Naive B cell (primary cell): ENCODE results near the gene VPS8. TPM values are rescaled to one million over a fixed set of nuclear protein-coding genes. Genes with fewer than 3 reads are reported as not detected.

Source experiments
- ATAC-seq, 2 donors: fragments of 150-1000 bp; cut with Tn5 transposase; 2 replicates each; pipeline ENCODE4 v1.10.0; 2021; ENCODE audit warnings: low read depth in 2 of 2, mild to moderate bottlenecking in 2 of 2, moderate library complexity in 2 of 2
- DNase-seq: peaks from one replicate; pipeline ENCODE4 v3.0.0; 2022
- H3K27ac Mint-ChIP-seq, 6 donors: one replicate each; pipeline ENCODE4 v1.8.0; 2020 to 2022; ENCODE audit warnings: mild to moderate bottlenecking in 6 of 6, mixed read lengths in 6 of 6, moderate library complexity in 5 of 6, inconsistent platforms in 2 of 6
- H3K27me3 Mint-ChIP-seq, 3 donors: one replicate each; pipeline ENCODE4 v1.8.0; 2021 to 2022; ENCODE audit warnings: mixed read lengths in 3 of 3, mild to moderate bottlenecking in 1 of 3
- H3K36me3 Mint-ChIP-seq, 2 donors: one replicate each; pipeline ENCODE4 v1.8.0; 2020 to 2022; ENCODE audit warnings: mixed read lengths in 2 of 2, inconsistent platforms in 1 of 2, mild to moderate bottlenecking in 1 of 2
- H3K4me1 Mint-ChIP-seq, 3 donors: one replicate each; pipeline ENCODE4 v1.8.0; 2020 to 2022; ENCODE audit warnings: mixed read lengths in 3 of 3, inconsistent platforms in 1 of 3, mild to moderate bottlenecking in 1 of 3, moderate library complexity in 1 of 3
- H3K4me3 Mint-ChIP-seq, 8 donors: one replicate each; pipeline ENCODE4 v1.8.0; 2020 to 2022; ENCODE audit warnings: mild to moderate bottlenecking in 8 of 8, mixed read lengths in 8 of 8, moderate library complexity in 8 of 8, inconsistent platforms in 2 of 8
- H3K9me3 Mint-ChIP-seq, 7 donors: one replicate each; pipeline ENCODE4 v1.8.0; 2020 to 2022; ENCODE audit warnings: mixed read lengths in 7 of 7, mild to moderate bottlenecking in 5 of 7, inconsistent platforms in 2 of 7, moderate library complexity in 1 of 7
- polyA plus RNA-seq, 6 donors: library from polyadenylated mRNA; unstranded; fragments of 300-500 nt; fragmentation: Illumina TruSeq; gene quantifications; one replicate each; pipeline ENCODE4 v1.2.3, GENCODE V29; 2021; ENCODE audit warnings: low read depth in 6 of 6

The VPS8 gene
- polyA plus RNA-seq, 6 donors from 2014 or later, result 19.4 to 33.2 (median 23.7) TPM

DNA sequence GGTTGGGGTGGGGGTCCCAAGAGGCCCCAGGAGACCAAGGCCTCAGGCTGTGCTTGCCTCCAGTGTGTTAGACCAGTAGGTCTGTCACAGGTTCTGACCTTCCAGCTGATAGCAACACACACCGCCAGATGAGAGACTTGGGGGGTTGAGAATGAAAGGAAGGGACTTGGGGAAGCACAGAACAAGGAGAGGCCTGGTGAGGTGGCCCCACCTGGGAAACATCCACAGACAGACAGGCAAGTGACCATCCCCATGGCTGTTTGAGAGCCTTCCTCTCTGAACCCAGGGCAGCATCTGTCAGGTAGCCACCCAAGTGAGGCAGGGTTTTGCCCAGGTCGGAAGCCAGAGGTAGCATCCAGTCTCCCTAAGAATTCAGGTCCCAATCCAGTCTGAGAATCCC lies 35.0 kb upstream of the VPS8 start:
- Mint-ChIP-seq H3K4me1 (peaks cover 0 to 3% (median 0%) of the 10 kb centered on the region in 3 donors), H3K27me3 (peaks cover 21 to 62% (median 55%) of the 10 kb centered on the region in 3 donors)

DNA sequence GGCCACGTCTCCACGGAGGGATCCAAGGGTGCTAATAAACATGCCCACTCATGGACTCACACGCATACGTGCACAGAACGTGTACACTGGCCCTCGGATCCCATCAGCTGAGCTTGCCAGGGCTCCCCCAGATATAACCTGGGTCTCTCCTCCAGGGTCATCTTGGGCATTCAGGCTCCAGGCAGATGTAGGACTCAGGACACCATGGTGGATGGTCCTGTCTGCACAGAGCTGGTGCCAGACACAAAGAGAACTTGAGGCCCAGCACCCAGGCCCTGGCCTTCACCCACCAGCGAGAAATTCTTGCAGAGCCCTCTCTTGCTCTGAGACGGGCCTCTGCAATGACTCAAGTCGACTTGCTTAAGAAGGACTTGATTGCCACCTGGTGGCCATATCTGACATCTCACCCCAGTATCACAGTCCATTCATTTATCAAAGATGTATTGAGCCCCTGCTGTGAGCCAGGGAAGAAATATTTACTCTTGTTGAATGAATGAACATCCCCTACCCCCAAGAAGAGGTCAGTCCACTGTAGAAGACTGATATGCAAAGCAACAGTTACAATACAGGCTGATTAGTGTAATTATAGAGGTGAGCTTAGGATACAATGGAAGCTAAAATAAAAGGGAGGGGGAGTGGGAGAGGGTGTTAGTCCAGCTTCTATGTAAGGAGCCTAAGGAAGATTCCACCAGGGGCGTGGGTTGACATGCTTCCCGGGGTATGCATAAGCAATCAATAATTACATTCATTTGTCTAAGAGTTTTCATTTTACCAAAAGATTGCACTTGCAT lies 34.2 kb upstream of the VPS8 start:
- Mint-ChIP-seq H3K27me3 (peaks cover 21 to 63% (median 55%) of the 10 kb centered on the region in 3 donors), H3K4me1 (peaks cover 0 to 3% (median 0%) of the 10 kb centered on the region in 3 donors), H3K36me3 (no peaks in the 10 kb centered on the region), H3K4me3 (no peak overlapping the region), H3K27ac (no peak overlapping the region), H3K9me3 (no peaks in the 10 kb centered on the region)
- ATAC-seq, result peak; percentile 97 to 98
- DNase-seq, result peak; percentile 75

More for the DNA sequence above, 35.0 kb upstream of the VPS8 start:
- Mint-ChIP-seq H3K36me3 (no peaks in the 10 kb centered on the region), H3K9me3 (no peaks in the 10 kb centered on the region), H3K4me3 (peak overlapping the region in 1 of 8 donors; percentile 50), H3K27ac (no peak overlapping the region)
- DNase-seq (no peak), ATAC-seq (no peak)

DNA sequence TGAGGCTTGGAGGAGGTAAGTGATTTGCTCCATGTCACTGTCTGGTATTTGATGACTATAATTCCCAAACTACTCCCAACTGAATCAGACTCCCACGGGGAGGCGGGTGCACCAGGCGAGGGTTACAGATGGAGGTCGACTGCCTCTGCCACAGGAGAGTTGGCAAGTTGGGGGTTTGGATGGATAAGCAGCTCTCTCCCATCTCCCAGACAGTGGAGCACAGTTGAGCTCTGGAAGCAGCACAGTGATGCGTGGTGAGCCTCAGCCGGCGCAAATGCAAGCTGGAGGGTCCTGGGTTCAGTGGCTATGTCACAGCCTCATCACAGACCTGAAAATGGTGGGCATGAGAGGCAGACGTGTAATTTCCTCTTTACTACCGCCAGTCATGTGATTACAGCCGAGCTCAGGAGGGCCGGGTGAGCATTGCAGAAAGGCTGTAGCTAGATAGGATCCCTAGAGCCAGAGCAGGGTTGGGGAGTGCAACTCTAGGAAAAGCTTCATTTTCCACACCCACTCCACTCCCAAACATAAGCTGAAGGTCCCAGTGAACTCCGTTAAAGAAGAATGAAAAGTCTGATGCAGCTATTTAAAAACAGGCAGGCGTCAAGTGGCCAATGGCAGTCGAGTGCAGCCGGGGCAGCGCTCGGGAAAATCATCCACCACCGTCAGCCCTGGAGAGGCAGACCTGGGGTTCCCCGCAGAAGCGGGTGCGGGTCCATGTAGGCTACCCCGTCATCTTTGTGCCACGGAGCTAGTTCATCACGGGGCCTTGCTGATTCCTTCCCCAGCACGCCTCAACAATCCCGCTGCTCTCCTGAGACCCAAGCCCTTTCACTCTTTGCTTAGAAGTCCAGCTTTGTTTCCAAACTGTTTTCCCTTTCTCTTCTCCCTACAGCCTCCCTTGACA lies 33.3 kb upstream of the VPS8 start:
- ATAC-seq (no peak), DNase-seq (no peak)
- H3K27ac Mint-ChIP-seq, result peak overlapping the region in 2 of 6 donors; percentile 16 to 53
- peaks cover 0 to 3% (median 0%) of the 10 kb centered on the region in 3 donors for H3K4me1 Mint-ChIP-seq
- no peaks in the 10 kb centered on the region for H3K36me3 Mint-ChIP-seq
- no peaks in the 10 kb centered on the region for H3K9me3 Mint-ChIP-seq
- H3K4me3 Mint-ChIP-seq, result peak overlapping the region in 1 of 8 donors; percentile 69
- peaks cover 21 to 63% (median 63%) of the 10 kb centered on the region in 3 donors for H3K27me3 Mint-ChIP-seq

DNA sequence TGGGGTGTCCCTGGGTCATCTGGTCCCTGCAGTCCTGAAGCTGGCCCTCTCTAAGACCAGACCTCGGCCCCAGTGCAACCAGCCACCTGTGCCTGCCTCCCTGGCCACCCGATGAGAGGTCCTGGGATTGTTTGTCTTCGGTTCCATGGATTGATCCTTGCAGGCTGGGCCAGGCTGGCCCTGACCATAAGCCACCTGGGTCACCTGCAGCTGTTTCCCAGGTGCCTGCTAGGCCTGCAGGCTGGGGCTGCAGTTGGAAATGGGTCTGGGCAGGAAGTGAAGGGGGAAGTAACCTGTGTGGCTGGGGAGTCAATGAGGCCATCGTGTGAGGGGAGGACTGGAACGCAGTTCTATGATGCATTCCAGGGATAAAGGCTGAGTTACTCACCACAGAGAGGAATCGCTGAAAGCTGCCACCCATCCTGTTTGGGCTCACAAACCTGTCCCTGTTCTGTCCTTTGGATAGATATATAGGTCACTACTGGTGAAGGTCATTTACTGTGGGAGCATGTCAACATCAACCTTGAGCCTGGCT lies 30.9 kb upstream of the VPS8 start:
- ATAC-seq (no peak), DNase-seq (no peak)
- H3K4me1 Mint-ChIP-seq, result peaks cover 13 to 15% (median 14%) of the 10 kb centered on the region in 3 donors
- peak overlapping the region in 2 of 6 donors; percentile 28 to 39 for H3K27ac Mint-ChIP-seq
- H3K9me3 Mint-ChIP-seq, result no peaks in the 10 kb centered on the region
- H3K27me3 Mint-ChIP-seq, result peaks cover 29 to 68% (median 64%) of the 10 kb centered on the region in 3 donors
- H3K4me3 Mint-ChIP-seq, result no peak overlapping the region
- no peaks in the 10 kb centered on the region for H3K36me3 Mint-ChIP-seq

DNA sequence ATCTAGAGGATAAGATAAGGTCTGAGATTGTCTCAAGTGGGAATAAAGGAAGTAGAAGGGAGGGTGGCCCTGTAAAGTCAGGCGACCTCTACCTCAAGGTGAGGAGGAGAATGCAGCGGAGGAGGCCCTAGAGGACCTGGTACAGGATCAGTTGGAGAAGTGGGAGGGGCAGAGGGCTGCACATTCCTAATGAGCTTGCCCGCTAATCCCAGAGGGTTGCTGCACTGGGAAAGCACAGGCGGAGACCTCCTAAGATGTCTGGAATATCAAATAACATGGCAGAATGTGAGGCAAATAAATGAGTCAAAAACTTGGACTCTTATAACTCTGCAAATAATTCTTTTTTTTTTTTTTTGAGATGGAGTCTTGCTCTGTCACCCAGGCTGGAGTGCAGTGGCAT lies 30.2 kb upstream of the VPS8 start:
- Mint-ChIP-seq H3K4me3 (no peak overlapping the region), H3K27me3 (peaks cover 29 to 65% (median 61%) of the 10 kb centered on the region in 3 donors), H3K4me1 (peaks cover 17 to 23% (median 19%) of the 10 kb centered on the region in 3 donors), H3K27ac (no peak overlapping the region), H3K9me3 (no peaks in the 10 kb centered on the region), H3K36me3 (no peaks in the 10 kb centered on the region)
- no peak for ATAC-seq
- no peak for DNase-seq

DNA sequence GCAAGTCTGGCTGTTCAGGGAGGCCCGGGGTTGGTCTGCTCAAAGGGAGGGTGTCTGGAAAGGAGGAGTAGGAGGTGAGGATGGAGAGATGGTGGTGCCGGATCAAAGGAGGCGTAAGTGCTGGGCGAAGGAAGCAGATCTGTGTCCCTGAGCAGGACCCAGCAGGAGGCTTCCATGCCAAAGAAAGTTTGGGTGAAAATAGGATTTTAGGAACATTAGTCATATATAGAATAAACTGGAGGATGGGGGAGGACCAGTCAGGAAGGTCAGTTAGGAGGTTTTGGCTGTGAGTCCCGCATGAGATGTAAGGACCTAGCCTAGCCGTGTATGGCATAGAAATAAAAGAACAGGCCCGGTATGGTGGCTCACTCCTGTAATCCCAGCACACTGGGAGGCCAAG lies 28.6 kb upstream of the VPS8 start:
- Mint-ChIP-seq H3K36me3 (no peaks in the 10 kb centered on the region), H3K27me3 (peaks cover 24 to 55% (median 52%) of the 10 kb centered on the region in 3 donors), H3K4me1 (peaks cover 14 to 24% (median 19%) of the 10 kb centered on the region in 3 donors), H3K27ac (peak overlapping the region in 1 of 6 donors; percentile 89), H3K9me3 (no peaks in the 10 kb centered on the region), H3K4me3 (peak overlapping the region in 1 of 8 donors; percentile 25)
- ATAC-seq, result no peak
- DNase-seq, result no peak

DNA sequence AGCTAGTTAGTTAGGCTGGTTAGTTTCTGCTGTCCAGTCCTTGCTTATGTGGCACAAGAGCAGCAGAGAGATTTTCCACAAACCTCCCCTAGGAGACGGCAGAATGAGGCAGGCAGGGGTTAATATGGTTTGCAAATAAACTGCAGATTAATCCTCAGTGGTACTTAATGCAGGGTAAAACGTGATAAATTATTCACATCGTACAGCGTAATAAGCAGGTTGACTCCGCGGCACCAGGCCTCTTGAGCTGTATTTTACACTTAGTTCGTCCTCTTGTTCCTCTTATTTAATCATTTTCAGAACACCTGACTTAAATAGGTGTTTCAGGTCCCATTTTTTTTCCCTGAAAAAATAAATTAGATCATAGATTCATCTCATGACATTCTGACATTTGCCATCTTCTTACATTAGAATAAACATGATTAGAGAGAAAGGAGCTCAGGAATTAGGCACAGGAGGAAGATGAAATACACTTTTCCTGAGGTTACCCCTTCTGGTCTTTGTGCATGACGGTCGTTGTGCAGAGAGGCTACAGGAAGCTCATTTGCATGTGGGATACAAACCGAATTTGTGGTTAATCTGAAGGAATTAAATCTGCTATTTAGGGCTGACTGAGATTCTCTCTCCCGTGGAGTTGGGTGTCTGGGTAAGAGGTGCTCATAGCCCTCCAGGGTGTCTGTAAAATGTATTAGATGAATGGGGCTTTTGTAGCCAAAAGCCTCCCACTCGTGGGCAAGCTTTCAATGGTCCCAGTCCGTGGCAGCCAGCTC lies 27.1 kb upstream of the VPS8 start:
- peaks cover 21 to 43% (median 36%) of the 10 kb centered on the region in 3 donors for H3K27me3 Mint-ChIP-seq
- H3K27ac Mint-ChIP-seq, result no peak overlapping the region
- H3K4me3 Mint-ChIP-seq, result peak overlapping the region in 1 of 8 donors; percentile 15
- peaks cover 14 to 24% (median 19%) of the 10 kb centered on the region in 3 donors for H3K4me1 Mint-ChIP-seq
- H3K36me3 Mint-ChIP-seq, result no peaks in the 10 kb centered on the region
- ATAC-seq (peak in 1 of 2 donors; percentile 34), DNase-seq (no peak)
- no peaks in the 10 kb centered on the region for H3K9me3 Mint-ChIP-seq

DNA sequence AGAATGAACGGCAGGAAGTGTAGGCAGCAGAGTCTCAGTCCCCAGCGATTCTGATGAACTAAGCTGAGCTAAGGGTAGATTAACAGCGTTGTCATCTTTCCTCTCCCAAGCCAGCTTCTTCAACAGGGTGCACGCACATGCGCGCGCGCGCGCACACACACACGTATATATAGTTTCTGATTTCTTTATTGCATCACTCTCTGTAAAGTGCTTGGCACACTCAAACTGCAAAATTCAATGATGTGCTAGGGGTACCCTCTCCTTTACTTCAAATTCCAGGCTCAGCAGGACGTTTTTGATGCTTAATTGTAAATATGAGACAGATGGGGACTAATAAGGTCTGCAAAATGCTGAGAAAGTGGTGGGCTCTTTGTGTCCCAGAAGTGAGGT lies 26.1 kb upstream of the VPS8 start:
- peaks cover 11 to 34% (median 27%) of the 10 kb centered on the region in 3 donors for H3K27me3 Mint-ChIP-seq
- ATAC-seq, result no peak
- DNase-seq, result no peak
- H3K4me3 Mint-ChIP-seq, result no peak overlapping the region
- H3K27ac Mint-ChIP-seq, result peak overlapping the region in 1 of 6 donors; percentile 49
- H3K4me1 Mint-ChIP-seq, result peaks cover 14 to 24% (median 19%) of the 10 kb centered on the region in 3 donors
- no peaks in the 10 kb centered on the region for H3K9me3 Mint-ChIP-seq
- no peaks in the 10 kb centered on the region for H3K36me3 Mint-ChIP-seq

DNA sequence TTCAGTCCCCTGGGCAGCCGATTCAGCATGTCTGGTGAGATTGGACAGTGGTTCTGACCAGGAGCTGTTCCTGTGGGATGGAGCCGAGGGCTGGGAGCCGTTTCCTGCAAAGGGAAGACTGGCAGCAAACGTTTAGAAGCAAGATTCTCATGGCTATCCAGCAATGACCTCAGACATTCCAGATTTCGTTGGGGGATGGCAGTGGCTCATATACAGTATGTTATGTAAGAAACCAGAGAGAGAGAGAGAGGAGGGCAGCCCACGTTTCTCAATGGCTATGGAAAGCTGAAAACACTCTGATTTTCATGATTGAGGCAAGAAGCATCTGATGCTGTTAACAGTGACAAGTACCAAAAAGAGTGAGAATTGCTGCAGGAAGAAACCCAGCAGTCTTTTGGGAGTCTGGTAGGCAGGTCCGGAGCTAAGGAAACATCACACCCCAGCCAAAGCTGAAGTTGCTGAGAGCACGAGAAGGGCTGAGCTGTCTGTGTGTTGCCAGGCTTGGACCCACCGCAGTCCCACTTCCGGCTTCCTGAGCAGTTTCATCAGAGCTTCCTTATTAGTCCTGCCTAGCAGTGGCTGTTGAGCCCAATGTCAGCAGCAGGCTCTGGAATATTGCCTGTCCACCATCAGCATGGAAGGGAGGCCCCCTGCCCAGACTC lies 25.6 kb upstream of the VPS8 start:
- Mint-ChIP-seq H3K36me3 (no peaks in the 10 kb centered on the region), H3K4me3 (no peak overlapping the region), H3K27me3 (peaks cover 11 to 30% (median 22%) of the 10 kb centered on the region in 3 donors), H3K9me3 (no peaks in the 10 kb centered on the region), H3K4me1 (peaks cover 14 to 24% (median 19%) of the 10 kb centered on the region in 3 donors), H3K27ac (no peak overlapping the region)
- DNase-seq (no peak), ATAC-seq (no peak)

DNA sequence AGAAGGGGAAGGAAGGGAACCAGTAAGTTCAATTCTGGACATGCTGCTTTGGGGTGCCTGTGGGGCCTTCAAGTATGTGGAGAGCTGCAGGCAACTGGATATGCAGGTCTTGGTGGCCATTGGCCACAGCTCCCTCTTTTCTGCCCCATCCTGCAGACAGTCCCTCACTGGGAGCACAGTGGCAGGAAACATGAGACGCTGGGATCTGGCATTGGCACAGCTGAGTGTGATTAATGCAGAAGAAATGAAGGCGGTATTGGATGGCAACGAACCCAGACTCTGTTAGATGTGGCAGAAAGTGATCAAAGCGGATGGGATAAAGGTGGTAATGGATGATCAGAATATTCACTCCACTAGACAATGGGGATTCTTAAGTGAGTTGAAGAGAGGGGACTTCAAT lies 23.2 kb upstream of the VPS8 start:
- H3K9me3 Mint-ChIP-seq, result no peaks in the 10 kb centered on the region
- no peaks in the 10 kb centered on the region for H3K36me3 Mint-ChIP-seq
- no peak overlapping the region for H3K4me3 Mint-ChIP-seq
- H3K27me3 Mint-ChIP-seq, result peaks cover 15 to 22% (median 21%) of the 10 kb centered on the region in 3 donors
- DNase-seq (no peak), ATAC-seq (no peak)
- peaks cover 14 to 24% (median 19%) of the 10 kb centered on the region in 3 donors for H3K4me1 Mint-ChIP-seq
- H3K27ac Mint-ChIP-seq, result no peak overlapping the region

DNA sequence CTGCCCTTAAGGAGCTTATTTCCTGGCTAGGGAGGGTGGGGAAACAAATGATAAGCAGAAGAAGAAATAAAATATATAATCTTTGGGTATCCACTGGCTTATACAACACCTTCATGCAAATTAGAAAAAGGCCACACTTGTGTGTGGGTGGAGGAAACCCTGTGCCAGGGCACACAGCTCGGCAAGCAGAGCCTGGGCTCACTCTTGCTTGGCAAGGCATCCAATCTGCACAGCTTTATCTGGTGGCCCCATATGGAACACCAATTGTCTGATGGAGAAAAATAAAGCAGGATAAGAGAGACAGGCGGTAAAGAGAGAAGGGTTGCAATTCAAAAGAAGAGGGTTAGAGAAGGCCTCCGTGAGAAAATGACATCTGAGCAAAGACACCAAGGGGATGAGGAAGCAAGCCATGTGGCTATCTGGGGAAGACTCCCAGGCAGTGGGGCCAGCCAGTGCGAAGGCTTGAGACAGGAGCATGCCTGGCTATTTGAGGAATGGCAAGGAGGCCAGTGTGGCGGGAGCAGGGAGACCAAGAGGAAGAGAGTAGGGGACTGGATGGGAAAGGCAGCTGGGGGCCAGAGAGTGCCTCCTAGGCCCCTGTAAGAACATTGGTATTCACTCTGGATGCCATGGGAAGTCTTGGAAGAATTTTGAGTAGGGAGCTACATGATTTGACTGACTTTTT lies 22.5 kb upstream of the VPS8 start:
- Mint-ChIP-seq H3K4me3 (no peak overlapping the region), H3K9me3 (no peaks in the 10 kb centered on the region), H3K27ac (no peak overlapping the region), H3K27me3 (peaks cover 14 to 23% (median 21%) of the 10 kb centered on the region in 3 donors), H3K4me1 (peaks cover 14 to 23% (median 19%) of the 10 kb centered on the region in 3 donors), H3K36me3 (no peaks in the 10 kb centered on the region)
- no peak for DNase-seq
- no peak for ATAC-seq

DNA sequence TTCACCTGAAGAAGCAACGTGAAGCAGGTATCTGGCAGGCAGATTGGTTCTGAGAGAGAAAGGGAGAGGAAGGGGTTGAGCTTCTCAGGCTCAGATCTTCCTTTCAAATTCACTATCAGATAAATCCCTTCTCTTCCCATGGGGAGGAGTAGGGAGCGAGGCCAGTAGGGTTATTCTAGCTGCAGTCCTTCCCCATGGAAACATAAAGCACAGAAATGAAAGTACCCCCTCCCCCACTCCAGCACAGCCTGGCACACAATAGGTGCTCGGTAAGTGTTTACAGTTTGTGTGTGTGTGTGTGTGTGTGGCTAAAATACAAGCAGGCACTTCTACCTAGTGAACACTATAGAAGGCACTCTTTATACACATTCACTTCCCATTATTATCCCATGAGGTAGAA lies 20.8 kb upstream of the VPS8 start:
- no peaks in the 10 kb centered on the region for H3K36me3 Mint-ChIP-seq
- no peak overlapping the region for H3K27ac Mint-ChIP-seq
- ATAC-seq, result no peak
- DNase-seq, result no peak
- H3K4me3 Mint-ChIP-seq, result no peak overlapping the region
- H3K9me3 Mint-ChIP-seq, result no peaks in the 10 kb centered on the region
- H3K27me3 Mint-ChIP-seq, result peaks cover 4 to 18% (median 7%) of the 10 kb centered on the region in 3 donors
- peaks cover 3 to 7% (median 5%) of the 10 kb centered on the region in 3 donors for H3K4me1 Mint-ChIP-seq
